ENCODE data around the gene SPANXA2. TPM values are rescaled to one million over a fixed set of nuclear protein-coding genes. Genes with fewer than 3 reads are reported as not detected.
"Not testable (repeated sequence)": the region's sequence is repeated elsewhere in the genome, so short reads cannot be mapped to it uniquely, and the experiment has no call there.

The SPANXA2 gene
- total RNA-seq (2022): not detected in 2 replicates
- Bru-seq, nascent RNA: not detected
- not detected for BruChase-seq, experiment 1, labeled RNA remaining after a 2-hour chase
- not detected for BruChase-seq, experiment 2, labeled RNA remaining after a 6-hour chase
- long read RNA-seq: 0 reads

GRCh38 chrX:141589408-141589807, at the start of gene SPANXA2:
TSS of gene SPANXA2 (plus strand) at chrX:141589708. CDS start at chrX:141589768, 60 bp downstream.
- intact Hi-C loops (cut with micrococcal nuclease; ENCODE audit: unreplicated experiment); H3K36me3 Mint-ChIP-seq (ENCODE audit: insufficient read depth, unreplicated experiment); BruUV-seq (replicated peaks); H3K27ac Mint-ChIP-seq (ENCODE audit: unreplicated experiment); H3K4me3 ChIP-seq (ENCODE audit: low read depth, low read length); POLR2A ChIA-PET; H3K4me1 ChIP-seq; H3K4me1 Mint-ChIP-seq (ENCODE audit: low read depth, unreplicated experiment); H3K36me3 ChIP-seq (ENCODE audit: control insufficient read depth, insufficient read depth, low read length); H3K27me3 ChIP-seq (replicated peaks; ENCODE audit: control insufficient read depth, insufficient read depth, low read length); H3K9me3 Mint-ChIP-seq (ENCODE audit: unreplicated experiment); H3K9me3 ChIP-seq; DNase-seq; H3K4me3 Mint-ChIP-seq (ENCODE audit: unreplicated experiment); CTCF ChIA-PET; H3K27me3 Mint-ChIP-seq (ENCODE audit: insufficient read depth, unreplicated experiment): not testable (repeated sequence)

- H3K27me3 ChIP-seq (replicated peaks; ENCODE audit: control insufficient read depth, insufficient read depth, low read length); H3K4me1 Mint-ChIP-seq (ENCODE audit: low read depth, unreplicated experiment); H3K4me1 ChIP-seq; H3K4me3 Mint-ChIP-seq (ENCODE audit: unreplicated experiment); H3K9me3 ChIP-seq; CTCF ChIA-PET; DNase-seq; intact Hi-C loops (cut with micrococcal nuclease; ENCODE audit: unreplicated experiment); H3K4me3 ChIP-seq (ENCODE audit: low read depth, low read length); H3K36me3 ChIP-seq (ENCODE audit: control insufficient read depth, insufficient read depth, low read length); POLR2A ChIA-PET; H3K36me3 Mint-ChIP-seq (ENCODE audit: insufficient read depth, unreplicated experiment); H3K9me3 Mint-ChIP-seq (ENCODE audit: unreplicated experiment); BruUV-seq (replicated peaks); H3K27ac Mint-ChIP-seq (ENCODE audit: unreplicated experiment); H3K27me3 Mint-ChIP-seq (ENCODE audit: insufficient read depth, unreplicated experiment): not testable (repeated sequence)
Observed at GRCh38 chrX:141542551-141542950, 47.0 kb upstream of the SPANXA2 start.

- H3K9me3 Mint-ChIP-seq (ENCODE audit: unreplicated experiment); H3K27me3 ChIP-seq (replicated peaks; ENCODE audit: control insufficient read depth, insufficient read depth, low read length); intact Hi-C loops (cut with micrococcal nuclease; ENCODE audit: unreplicated experiment); CTCF ChIA-PET; H3K4me3 ChIP-seq (ENCODE audit: low read depth, low read length); H3K27ac Mint-ChIP-seq (ENCODE audit: unreplicated experiment); DNase-seq; POLR2A ChIA-PET; BruUV-seq (replicated peaks); H3K27me3 Mint-ChIP-seq (ENCODE audit: insufficient read depth, unreplicated experiment); H3K4me1 ChIP-seq; H3K4me3 Mint-ChIP-seq (ENCODE audit: unreplicated experiment); H3K9me3 ChIP-seq; H3K36me3 ChIP-seq (ENCODE audit: control insufficient read depth, insufficient read depth, low read length); H3K4me1 Mint-ChIP-seq (ENCODE audit: low read depth, unreplicated experiment); H3K36me3 Mint-ChIP-seq (ENCODE audit: insufficient read depth, unreplicated experiment): not testable (repeated sequence)
Observed at GRCh38 chrX:141584638-141585037, 4.9 kb upstream of the SPANXA2 start, which contains the start of gene SPANXA1. TSS of gene SPANXA1 (minus strand) at chrX:141584738. CDS start at chrX:141584678, 60 bp downstream.

- no peaks in the 10 kb centered on the region for H3K27me3 Mint-ChIP-seq (ENCODE audit: insufficient read depth, unreplicated experiment)
- H3K9me3 ChIP-seq: no peaks in the 10 kb centered on the region
- no peaks in the 10 kb centered on the region for H3K4me1 Mint-ChIP-seq (ENCODE audit: low read depth, unreplicated experiment)
- H3K9me3 Mint-ChIP-seq (ENCODE audit: unreplicated experiment): peaks cover 10% of the 10 kb centered on the region
- no peak for TF ChIP-seq CTCF (IDR thresholded peaks at IDR 0.05; ENCODE audit: insufficient read depth in 1 of 2, low read depth in 1 of 2, low read length in 1 of 2, severe bottlenecking in 1 of 2, unreplicated experiment in 1 of 2)
- DNase-seq: no peak
- ChIA-PET POLR2A (no interaction called here), CTCF (no interaction called here)
- H3K27ac Mint-ChIP-seq (ENCODE audit: unreplicated experiment): no peak overlapping the region
- intact Hi-C loops (cut with micrococcal nuclease; ENCODE audit: unreplicated experiment): no loop called here
- no TSS peak for BruUV-seq (replicated peaks)
- H3K4me3 ChIP-seq (ENCODE audit: low read depth, low read length): no peak overlapping the region
- no peaks in the 10 kb centered on the region for H3K4me1 ChIP-seq
- H3K27me3 ChIP-seq (replicated peaks; ENCODE audit: control insufficient read depth, insufficient read depth, low read length): no peaks in the 10 kb centered on the region
- no peaks in the 10 kb centered on the region for H3K36me3 Mint-ChIP-seq (ENCODE audit: insufficient read depth, unreplicated experiment)
- no peaks in the 10 kb centered on the region for H3K36me3 ChIP-seq (ENCODE audit: control insufficient read depth, insufficient read depth, low read length)
- no peak overlapping the region for H3K4me3 Mint-ChIP-seq (ENCODE audit: unreplicated experiment)
Observed at GRCh38 chrX:141609111-141609510, 19.6 kb downstream of the SPANXA2 start.

All from Caco-2 (cell line).